DND-41 (cell line): ENCODE measurements around the gene SIAE.

Experiments used
- EZH2 ChIP-seq: IDR thresholded peaks from 3 replicates; pipeline ENCODE4 v1.6.1; 2012; ENCODE audit warnings: borderline replicate concordance, low read depth, mild to moderate bottlenecking, moderate library complexity, low read length, inconsistent platforms; ENCODE audit not compliant: severe bottlenecking
- TF ChIP-seq, protein P1 (sequence below): IDR thresholded peaks from 2 replicates; pipeline ENCODE4 v1.5.1; 2012; ENCODE audit warnings: borderline replicate concordance, low read length, moderate library complexity, mild to moderate bottlenecking; ENCODE audit not compliant: poor library complexity, severe bottlenecking; ENCODE audit errors: extremely low read depth

GRCh38 chr11:124602193-124602592 lies 71.3 kb downstream of the SIAE start:
- TF ChIP-seq, protein P1, sequence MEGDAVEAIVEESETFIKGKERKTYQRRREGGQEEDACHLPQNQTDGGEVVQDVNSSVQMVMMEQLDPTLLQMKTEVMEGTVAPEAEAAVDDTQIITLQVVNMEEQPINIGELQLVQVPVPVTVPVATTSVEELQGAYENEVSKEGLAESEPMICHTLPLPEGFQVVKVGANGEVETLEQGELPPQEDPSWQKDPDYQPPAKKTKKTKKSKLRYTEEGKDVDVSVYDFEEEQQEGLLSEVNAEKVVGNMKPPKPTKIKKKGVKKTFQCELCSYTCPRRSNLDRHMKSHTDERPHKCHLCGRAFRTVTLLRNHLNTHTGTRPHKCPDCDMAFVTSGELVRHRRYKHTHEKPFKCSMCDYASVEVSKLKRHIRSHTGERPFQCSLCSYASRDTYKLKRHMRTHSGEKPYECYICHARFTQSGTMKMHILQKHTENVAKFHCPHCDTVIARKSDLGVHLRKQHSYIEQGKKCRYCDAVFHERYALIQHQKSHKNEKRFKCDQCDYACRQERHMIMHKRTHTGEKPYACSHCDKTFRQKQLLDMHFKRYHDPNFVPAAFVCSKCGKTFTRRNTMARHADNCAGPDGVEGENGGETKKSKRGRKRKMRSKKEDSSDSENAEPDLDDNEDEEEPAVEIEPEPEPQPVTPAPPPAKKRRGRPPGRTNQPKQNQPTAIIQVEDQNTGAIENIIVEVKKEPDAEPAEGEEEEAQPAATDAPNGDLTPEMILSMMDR: no peak
- no peak for TF ChIP-seq EZH2
